Fibroblast of villous mesenchyme (primary cell): Measurements from ENCODE around the gene SLC6A16. TPM values are rescaled to one million over a fixed set of nuclear protein-coding genes. Genes with fewer than 3 reads are reported as not detected.

ENCODE experiments used
- DNase-seq: peaks from one replicate; pipeline ENCODE4 v3.0.0-alpha.2; 2010; ENCODE audit warnings: low read depth
- H3K4me3 ChIP-seq: 2 replicates; pipeline ENCODE4 v1.5.1; 2011; ENCODE audit warnings: low read depth, mild to moderate bottlenecking, low read length
- total RNA-seq: library from RNA; depleted of rRNA; stranded (reverse); fragments of >200 nt; gene quantifications from 2 replicates; pipeline ENCODE4 v1.2.3, GENCODE V29; 2012
- TF ChIP-seq, protein P1 (sequence below): IDR thresholded peaks from 2 replicates; pipeline ENCODE4 v1.5.1; 2012; ENCODE audit warnings: low read depth, mild to moderate bottlenecking, low read length; ENCODE audit not compliant: insufficient read depth

Gene SLC6A16
- total RNA-seq, 1 donor: not detected

DNA sequence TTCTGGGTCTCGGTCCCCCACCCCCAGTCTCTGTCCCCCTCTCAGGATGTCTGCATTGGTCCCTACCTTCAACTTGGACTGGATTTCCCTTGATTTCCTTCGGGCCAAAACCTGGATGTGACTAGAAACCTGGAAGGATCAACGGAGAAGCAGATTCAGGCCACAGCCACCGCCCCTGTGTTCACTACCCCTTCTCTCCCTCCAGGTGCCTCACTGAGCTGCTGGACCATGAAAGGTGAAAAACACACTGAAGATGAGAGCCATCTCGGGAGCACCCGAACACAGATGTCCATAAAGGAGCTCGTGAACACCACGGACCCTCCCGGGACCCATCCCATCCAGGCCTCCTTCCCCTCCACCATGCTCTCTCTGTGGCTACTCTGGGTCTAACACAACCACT lies 32.2 kb upstream of the SLC6A16 start:
- TF ChIP-seq, protein P1, sequence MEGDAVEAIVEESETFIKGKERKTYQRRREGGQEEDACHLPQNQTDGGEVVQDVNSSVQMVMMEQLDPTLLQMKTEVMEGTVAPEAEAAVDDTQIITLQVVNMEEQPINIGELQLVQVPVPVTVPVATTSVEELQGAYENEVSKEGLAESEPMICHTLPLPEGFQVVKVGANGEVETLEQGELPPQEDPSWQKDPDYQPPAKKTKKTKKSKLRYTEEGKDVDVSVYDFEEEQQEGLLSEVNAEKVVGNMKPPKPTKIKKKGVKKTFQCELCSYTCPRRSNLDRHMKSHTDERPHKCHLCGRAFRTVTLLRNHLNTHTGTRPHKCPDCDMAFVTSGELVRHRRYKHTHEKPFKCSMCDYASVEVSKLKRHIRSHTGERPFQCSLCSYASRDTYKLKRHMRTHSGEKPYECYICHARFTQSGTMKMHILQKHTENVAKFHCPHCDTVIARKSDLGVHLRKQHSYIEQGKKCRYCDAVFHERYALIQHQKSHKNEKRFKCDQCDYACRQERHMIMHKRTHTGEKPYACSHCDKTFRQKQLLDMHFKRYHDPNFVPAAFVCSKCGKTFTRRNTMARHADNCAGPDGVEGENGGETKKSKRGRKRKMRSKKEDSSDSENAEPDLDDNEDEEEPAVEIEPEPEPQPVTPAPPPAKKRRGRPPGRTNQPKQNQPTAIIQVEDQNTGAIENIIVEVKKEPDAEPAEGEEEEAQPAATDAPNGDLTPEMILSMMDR: no peak
- DNase-seq: no peak
- no peak overlapping the region for H3K4me3 ChIP-seq

DNA sequence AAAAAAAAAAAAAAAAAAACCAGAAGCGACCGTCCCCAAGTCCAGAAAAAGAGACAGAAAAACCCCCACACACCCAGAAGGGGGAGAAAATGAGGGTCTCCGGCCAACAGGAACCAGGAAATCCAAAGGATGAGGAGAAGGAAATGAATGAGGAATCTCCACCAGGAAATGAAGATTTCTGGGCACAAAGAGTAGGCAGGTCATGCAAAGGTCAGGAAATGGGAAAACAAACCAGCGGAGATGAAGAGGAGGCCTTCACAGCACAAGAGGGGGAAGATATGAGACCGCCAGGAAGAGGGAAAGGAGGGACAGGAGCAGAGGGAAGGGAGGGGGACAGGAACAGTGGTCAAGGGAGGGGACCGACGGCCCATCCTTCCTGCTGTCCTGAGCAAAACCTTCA lies 31.4 kb upstream of the SLC6A16 start:
- no peak for DNase-seq
- TF ChIP-seq, protein P1: no peak
- no peak overlapping the region for H3K4me3 ChIP-seq

DNA sequence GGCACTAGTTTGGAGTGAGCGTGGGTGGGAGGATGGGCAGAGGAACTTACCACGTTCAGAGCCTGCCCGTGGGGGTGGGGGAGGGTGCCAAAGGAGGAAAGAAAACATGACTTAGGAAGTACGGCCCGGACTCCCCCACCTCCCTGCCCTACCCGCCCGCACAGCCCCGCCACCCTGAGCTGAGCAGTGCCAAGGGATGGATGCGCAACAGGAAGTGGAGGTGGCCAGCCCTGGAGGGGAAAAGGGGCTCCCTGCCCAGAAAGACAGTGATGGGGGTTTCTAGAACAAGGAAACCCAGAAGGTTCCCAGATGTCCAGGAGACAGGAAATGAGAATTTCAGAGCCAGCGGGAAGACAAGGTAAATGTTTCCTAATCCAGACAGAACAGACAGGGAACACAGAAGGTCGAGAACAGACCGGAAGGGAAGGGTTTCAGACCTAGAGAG lies 30.9 kb upstream of the SLC6A16 start:
- TF ChIP-seq, protein P1: no peak
- H3K4me3 ChIP-seq: no peak overlapping the region
- DNase-seq: no peak

DNA sequence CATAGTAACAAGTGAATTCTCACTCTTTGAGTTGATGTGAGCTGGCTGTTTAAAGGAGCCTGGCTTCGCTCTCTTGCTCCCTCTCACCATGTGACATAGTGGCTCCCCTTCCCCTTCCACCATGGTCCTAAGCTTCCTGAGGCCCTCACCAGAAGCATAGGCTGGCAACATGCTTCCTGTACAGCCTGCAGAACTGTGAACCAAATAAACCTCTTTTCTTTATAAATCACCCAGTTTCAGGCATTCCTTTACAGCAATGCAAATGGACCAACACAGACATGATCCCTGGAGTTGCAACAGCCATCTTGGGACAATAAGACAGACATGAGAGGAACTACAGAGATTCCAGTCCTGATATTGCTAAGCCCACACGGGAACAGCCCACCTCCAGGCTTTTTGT lies 24.6 kb upstream of the SLC6A16 start:
- TF ChIP-seq, protein P1: no peak
- DNase-seq: no peak

DNA sequence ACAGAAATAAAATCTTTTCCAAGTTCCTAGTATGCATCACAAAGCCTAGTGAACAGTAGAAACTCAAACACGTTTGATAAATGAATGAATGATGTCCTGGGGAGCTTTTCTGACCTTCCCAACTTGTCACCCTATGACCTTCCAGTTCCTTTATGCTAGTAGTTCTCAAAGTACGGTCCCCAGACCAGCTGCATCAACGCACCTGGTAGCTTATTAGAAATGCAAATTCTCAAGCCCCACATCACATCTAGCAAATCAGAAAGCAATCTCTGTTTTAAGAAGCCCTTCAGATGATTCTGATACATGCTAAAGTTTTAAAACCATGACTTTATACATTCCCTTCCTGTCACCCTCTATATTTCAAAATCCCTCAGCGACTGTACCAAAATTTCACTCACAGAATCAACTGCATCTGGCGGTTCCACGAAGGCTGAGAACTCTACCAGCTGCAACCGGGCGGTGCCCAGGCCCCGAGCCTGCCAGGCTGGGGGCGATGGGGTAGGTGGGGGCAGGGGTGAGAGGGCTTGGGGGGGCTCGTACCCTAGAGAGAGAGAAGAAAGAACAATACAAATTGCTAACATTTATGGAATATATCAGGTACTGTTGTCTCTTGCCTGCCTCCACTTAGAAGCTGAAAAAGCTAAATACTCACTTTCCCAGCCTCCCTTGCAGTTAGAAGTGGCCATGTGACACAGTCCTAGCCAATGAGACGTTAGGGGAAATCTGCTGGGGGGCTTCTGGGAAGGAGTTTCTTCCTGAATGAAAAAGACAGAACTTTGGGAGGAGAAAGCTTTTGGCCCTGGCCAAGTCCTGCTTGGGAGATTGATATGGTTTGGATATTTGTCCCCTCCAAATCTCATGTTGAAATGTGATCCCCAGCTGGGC lies 23.6 kb upstream of the SLC6A16 start:
- TF ChIP-seq, protein P1: no peak
- no peak for DNase-seq
- no peak overlapping the region for H3K4me3 ChIP-seq

More for the DNA sequence above, 24.6 kb upstream of the SLC6A16 start:
- H3K4me3 ChIP-seq: no peak overlapping the region

DNA sequence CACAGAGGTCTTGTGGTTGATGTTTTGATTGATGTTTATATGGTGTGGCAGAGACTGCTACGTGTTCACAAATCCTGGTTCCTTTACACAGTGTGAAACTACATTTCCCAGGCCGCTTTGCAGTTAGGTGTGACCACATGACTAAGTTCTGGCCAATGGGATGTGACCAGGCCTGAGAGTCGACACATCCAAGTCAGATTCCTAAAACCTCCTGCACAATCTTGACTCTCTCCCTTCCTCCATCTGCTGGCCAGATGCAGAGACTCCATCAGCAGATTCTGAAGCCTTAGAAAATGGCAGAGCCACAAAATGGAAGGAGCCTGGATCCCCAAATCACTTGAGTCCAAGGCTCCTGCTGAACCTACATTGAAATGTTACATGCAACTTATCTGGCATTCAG lies 22.8 kb upstream of the SLC6A16 start:
- TF ChIP-seq, protein P1: peak; percentile 40
- DNase-seq: peak; percentile 85
- H3K4me3 ChIP-seq: no peak overlapping the region

DNA sequence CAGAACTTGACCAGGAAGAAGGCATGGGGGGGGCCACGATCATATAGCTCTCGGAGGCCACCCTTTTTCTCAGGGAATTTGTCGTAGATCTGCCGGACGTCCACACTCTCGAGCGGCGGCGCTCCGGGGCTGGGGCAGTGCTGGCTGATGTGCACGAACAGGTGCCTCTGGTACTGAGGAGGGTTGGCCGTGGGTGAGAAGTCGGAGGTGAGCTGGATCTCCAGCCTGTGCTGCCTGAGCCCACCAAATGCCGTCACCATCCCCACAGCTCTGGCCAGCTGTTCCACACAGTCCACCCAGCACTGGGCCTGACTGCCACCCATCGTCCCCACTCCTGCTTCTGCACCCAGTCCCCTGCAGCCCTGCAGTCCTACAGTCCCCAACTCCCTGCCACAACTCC lies 22.2 kb upstream of the SLC6A16 start:
- H3K4me3 ChIP-seq: no peak overlapping the region
- TF ChIP-seq, protein P1: no peak
- DNase-seq: no peak
